ENCODE results near the gene SLN.

Gene SLN

DNA sequence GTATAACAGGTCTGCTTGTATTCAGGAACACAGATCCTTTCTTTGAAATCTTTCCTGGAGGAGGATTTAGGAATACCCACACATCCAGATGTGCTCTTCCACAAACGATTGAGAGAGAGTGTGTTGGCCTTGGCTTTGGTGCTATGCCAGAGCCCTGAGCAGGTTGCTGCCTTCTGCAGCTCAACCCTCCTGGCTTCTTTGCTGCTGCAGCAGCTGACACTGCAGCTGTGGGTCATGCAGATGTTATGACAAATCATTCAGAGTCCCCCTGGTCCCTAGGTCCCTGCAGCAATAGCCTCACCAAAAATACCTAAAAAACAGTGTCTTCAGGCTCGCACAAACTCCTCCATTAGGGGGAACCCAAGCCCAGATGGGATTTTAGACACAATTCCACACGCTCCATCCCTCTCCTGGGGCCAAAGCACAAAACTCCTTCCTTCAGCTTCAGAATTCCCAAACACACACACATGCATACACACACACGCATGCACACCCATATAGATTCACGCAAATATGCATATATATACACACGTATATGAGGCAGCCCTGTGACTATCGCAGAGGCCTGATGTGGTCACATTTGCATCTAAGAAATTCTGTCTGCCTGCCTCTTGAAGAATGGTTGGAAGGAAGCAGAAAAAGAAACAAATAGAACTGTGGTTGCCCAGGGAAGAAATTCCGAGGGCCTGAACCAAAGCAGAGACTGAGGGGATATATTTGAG, 35.4 kb downstream of the SLN start:
- no peak for DNase-seq
- H3K4me3 ChIP-seq (ENCODE audit: insufficient read depth, low read depth, low read length, poor library complexity, severe bottlenecking), result no peak overlapping the region

DNA sequence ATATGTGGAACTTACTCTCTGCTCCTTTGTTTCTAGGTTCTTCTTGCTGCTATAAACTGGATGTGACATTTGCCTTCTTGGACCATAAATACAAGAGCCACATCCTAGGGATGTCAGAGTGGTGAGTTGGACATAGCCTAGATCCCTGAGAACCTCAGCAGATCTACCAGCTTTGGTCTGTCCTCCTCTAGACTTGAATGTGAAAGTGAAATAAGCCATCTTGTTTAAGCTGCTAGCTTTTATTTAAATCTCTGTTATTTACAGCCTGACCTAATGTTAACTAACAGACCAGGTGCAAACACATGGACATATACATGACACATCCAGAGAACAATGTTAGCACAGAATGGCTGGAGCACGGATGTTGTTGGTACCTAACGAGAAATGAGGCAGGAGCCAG, 36.0 kb downstream of the SLN start:
- Histone ChIP-seq H3K36me3 (ENCODE audit: control insufficient read depth, insufficient read depth, low read length) (no peaks in the 10 kb centered on the region), H3K27ac (ENCODE audit: insufficient read depth, low read length, poor library complexity, severe bottlenecking) (no peak overlapping the region), H3K4me1 (ENCODE audit: control insufficient read depth, insufficient read depth, low read length, poor library complexity, severe bottlenecking) (no peaks in the 10 kb centered on the region), H3K27me3 (replicated peaks; ENCODE audit: control insufficient read depth, insufficient read depth, low read length, poor library complexity, severe bottlenecking) (no peaks in the 10 kb centered on the region), H3K9me3 (ENCODE audit: control insufficient read depth, low read length) (no peaks in the 10 kb centered on the region), H3K4me3 (ENCODE audit: insufficient read depth, low read depth, low read length, poor library complexity, severe bottlenecking) (no peak overlapping the region)
- no peak for DNase-seq

More for the DNA sequence above, 35.4 kb downstream of the SLN start:
- Histone ChIP-seq H3K27me3 (replicated peaks; ENCODE audit: control insufficient read depth, insufficient read depth, low read length, poor library complexity, severe bottlenecking) (no peaks in the 10 kb centered on the region), H3K4me1 (ENCODE audit: control insufficient read depth, insufficient read depth, low read length, poor library complexity, severe bottlenecking) (no peaks in the 10 kb centered on the region), H3K9me3 (ENCODE audit: control insufficient read depth, low read length) (no peaks in the 10 kb centered on the region), H3K36me3 (ENCODE audit: control insufficient read depth, insufficient read depth, low read length) (no peaks in the 10 kb centered on the region), H3K27ac (ENCODE audit: insufficient read depth, low read length, poor library complexity, severe bottlenecking) (no peak overlapping the region)

DNA sequence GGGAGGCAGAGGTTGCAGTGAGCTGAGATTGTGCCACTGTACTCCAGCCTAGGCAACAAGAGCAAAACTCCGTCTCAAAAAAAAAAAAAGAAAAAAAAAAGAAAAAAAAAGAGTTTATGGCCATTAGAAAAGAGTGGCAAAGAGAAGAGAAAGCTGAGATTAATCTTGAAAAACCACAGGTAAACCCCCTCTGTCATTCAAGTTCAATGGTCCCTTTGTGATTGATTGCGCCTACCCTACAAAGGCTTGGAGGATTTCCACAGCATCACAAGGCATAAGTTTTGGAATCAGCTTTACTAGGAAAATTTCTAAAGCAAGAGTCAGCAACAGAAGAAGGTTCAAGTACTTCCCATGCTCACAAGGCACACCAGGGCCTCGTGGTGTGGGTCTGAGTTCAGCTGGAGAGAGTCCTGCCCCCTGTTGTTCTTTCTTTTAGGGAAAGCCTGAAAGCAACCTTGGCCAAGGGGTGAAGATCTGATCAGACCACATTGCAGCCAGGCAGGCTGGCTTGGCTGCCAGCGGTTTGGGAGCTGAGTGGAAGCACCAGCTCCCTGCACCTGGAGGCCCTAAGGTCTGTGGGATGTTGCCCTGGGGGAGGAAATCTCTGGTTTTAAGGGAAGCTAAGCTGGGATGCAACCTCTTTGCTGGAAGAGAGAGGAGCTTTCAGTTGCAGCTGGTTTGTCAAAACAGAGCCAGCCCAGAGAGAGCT, 41.8 kb downstream of the SLN start:
- Histone ChIP-seq H3K4me3 (ENCODE audit: insufficient read depth, low read depth, low read length, poor library complexity, severe bottlenecking) (no peak overlapping the region), H3K27me3 (replicated peaks; ENCODE audit: control insufficient read depth, insufficient read depth, low read length, poor library complexity, severe bottlenecking) (no peaks in the 10 kb centered on the region), H3K4me1 (ENCODE audit: control insufficient read depth, insufficient read depth, low read length, poor library complexity, severe bottlenecking) (no peaks in the 10 kb centered on the region), H3K36me3 (ENCODE audit: control insufficient read depth, insufficient read depth, low read length) (no peaks in the 10 kb centered on the region), H3K9me3 (ENCODE audit: control insufficient read depth, low read length) (no peaks in the 10 kb centered on the region), H3K27ac (ENCODE audit: insufficient read depth, low read length, poor library complexity, severe bottlenecking) (no peak overlapping the region)
- no peak for DNase-seq

DNA sequence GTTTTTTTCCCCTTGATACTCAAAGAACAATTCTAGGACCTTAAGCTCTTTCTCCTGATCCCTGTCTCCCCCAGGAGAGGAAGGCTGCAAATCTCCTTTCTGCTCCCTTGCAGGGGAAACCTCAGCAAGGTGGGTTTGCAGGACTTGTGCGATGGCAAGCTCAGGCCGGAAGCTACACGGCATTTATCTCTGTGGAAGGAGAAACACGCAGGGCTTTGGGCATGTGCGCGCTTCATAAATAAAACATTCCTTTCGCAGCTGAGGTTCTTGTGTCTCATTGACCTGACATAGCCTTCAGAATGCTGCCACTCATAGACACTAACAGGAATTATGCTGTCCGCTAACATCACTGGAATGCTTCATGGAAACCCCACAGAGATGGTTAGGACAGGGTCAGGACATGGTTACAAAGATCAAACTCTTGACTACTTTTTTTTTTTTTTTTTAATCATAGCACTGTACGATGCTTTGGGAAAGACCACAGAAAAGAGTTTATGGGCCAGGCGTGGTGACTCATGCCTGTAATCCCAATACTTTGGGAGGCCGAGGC, 42.6 kb downstream of the SLN start:
- Histone ChIP-seq H3K27me3 (replicated peaks; ENCODE audit: control insufficient read depth, insufficient read depth, low read length, poor library complexity, severe bottlenecking) (peaks cover 4% of the 10 kb centered on the region), H3K4me3 (ENCODE audit: insufficient read depth, low read depth, low read length, poor library complexity, severe bottlenecking) (no peak overlapping the region), H3K36me3 (ENCODE audit: control insufficient read depth, insufficient read depth, low read length) (no peaks in the 10 kb centered on the region), H3K9me3 (ENCODE audit: control insufficient read depth, low read length) (no peaks in the 10 kb centered on the region), H3K27ac (ENCODE audit: insufficient read depth, low read length, poor library complexity, severe bottlenecking) (no peak overlapping the region), H3K4me1 (ENCODE audit: control insufficient read depth, insufficient read depth, low read length, poor library complexity, severe bottlenecking) (no peaks in the 10 kb centered on the region)
- DNase-seq, result no peak

DNA sequence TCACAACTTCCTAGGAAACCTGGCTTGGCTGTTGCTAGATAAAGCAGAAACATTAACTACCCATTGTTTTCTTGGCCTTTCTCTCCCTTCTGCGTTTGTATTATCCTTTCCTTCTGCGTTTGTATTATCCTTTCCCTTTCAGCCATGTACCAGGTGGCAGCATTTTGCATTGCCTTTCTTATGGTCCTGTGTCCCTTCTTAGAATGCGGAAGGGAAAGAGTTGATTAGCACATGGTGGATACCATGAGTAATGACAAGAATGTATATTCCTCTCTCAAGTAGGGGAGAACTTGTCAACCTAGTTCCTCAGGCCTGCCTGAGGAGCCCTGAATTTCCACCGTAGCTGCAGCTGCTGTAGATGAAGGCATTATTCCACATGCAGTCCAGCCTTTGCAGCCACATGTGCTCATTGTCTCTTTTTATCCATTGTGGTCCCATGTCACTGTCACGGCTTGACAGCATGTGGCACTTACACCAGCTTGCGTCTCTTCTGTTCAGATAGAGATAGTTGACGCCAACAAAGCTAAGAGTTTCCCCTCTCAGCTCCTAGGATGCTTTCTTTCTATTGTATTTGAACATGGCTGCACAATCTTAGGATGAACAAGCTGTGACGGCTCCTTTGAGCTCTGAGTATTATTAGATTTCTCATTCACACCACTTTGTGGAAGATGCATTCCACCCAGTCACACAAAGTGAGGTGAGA, 44.8 kb downstream of the SLN start:
- H3K9me3 ChIP-seq (ENCODE audit: control insufficient read depth, low read length), result no peaks in the 10 kb centered on the region
- no peak overlapping the region for H3K4me3 ChIP-seq (ENCODE audit: insufficient read depth, low read depth, low read length, poor library complexity, severe bottlenecking)
- H3K27ac ChIP-seq (ENCODE audit: insufficient read depth, low read length, poor library complexity, severe bottlenecking), result no peak overlapping the region
- no peaks in the 10 kb centered on the region for H3K36me3 ChIP-seq (ENCODE audit: control insufficient read depth, insufficient read depth, low read length)
- no peaks in the 10 kb centered on the region for H3K4me1 ChIP-seq (ENCODE audit: control insufficient read depth, insufficient read depth, low read length, poor library complexity, severe bottlenecking)
- peaks cover 4% of the 10 kb centered on the region for H3K27me3 ChIP-seq (replicated peaks; ENCODE audit: control insufficient read depth, insufficient read depth, low read length, poor library complexity, severe bottlenecking)
- DNase-seq, result no peak

DNA sequence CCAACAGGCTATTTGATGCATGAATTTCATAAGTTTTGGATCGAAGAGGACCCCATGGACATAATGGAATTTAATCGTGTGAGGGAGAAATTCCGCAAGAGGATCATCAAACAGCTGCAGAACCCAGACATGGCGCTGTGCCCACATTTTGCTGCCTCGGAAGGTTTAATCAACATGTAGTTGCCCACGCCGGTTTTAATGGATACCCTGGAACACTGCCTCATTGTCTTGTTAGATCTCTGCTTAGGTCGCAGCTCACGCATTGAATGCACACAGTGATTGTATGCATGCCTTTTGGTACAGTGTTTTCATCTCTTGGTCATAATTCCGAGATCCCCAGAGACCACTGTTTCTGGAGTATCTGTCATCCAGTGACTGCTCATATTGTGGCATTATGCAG, 46.8 kb downstream of the SLN start:
- no peaks in the 10 kb centered on the region for H3K9me3 ChIP-seq (ENCODE audit: control insufficient read depth, low read length)
- H3K27ac ChIP-seq (ENCODE audit: insufficient read depth, low read length, poor library complexity, severe bottlenecking), result no peak overlapping the region
- DNase-seq, result no peak
- no peaks in the 10 kb centered on the region for H3K4me1 ChIP-seq (ENCODE audit: control insufficient read depth, insufficient read depth, low read length, poor library complexity, severe bottlenecking)
- no peaks in the 10 kb centered on the region for H3K36me3 ChIP-seq (ENCODE audit: control insufficient read depth, insufficient read depth, low read length)
- no peak overlapping the region for H3K4me3 ChIP-seq (ENCODE audit: insufficient read depth, low read depth, low read length, poor library complexity, severe bottlenecking)
- H3K27me3 ChIP-seq (replicated peaks; ENCODE audit: control insufficient read depth, insufficient read depth, low read length, poor library complexity, severe bottlenecking), result peaks cover 4% of the 10 kb centered on the region

DNA sequence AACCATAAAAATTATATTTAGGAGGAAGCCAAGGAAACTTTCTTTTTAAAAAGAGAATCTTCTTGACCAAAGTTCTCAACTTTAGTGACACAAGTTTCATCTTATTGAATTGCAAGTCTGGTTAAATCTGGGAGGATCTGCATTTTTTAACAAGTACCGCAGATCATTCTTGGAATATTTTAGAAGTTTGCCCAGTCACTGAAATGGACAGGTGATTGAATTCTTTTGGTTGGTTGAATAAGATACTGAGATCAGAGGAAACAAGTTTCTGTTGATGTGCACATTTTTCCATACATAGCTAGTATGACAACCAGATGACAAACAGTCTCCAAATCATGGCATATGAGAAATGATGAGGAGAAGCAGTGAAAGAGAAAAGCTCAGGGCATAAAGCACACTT, 50.2 kb downstream of the SLN start:
- H3K9me3 ChIP-seq (ENCODE audit: control insufficient read depth, low read length), result no peaks in the 10 kb centered on the region
- H3K4me1 ChIP-seq (ENCODE audit: control insufficient read depth, insufficient read depth, low read length, poor library complexity, severe bottlenecking), result no peaks in the 10 kb centered on the region
- no peak overlapping the region for H3K27ac ChIP-seq (ENCODE audit: insufficient read depth, low read length, poor library complexity, severe bottlenecking)
- H3K27me3 ChIP-seq (replicated peaks; ENCODE audit: control insufficient read depth, insufficient read depth, low read length, poor library complexity, severe bottlenecking), result peaks cover 4% of the 10 kb centered on the region
- no peak for DNase-seq
- H3K36me3 ChIP-seq (ENCODE audit: control insufficient read depth, insufficient read depth, low read length), result no peaks in the 10 kb centered on the region
- H3K4me3 ChIP-seq (ENCODE audit: insufficient read depth, low read depth, low read length, poor library complexity, severe bottlenecking), result no peak overlapping the region

DNA sequence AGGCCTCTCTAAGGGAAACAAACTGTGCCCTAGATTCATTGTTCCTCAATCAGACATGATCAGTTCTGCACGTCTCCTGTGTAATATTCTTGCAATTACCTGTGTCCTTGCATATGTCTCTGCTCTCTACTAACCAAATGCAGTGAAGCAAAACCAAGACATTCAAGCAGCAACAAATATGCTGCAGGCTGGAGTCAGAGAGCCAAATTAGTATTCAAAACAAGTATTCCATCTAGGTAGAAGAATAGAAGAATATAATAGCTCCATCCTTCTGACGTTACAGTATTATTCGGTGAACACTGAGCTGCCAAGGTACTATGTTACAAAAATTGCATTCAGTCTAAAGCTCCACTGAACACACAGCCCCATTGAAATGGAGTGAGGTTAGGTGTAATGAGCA, 51.8 kb downstream of the SLN start:
- H3K27me3 ChIP-seq (replicated peaks; ENCODE audit: control insufficient read depth, insufficient read depth, low read length, poor library complexity, severe bottlenecking), result peaks cover 4% of the 10 kb centered on the region
- H3K4me1 ChIP-seq (ENCODE audit: control insufficient read depth, insufficient read depth, low read length, poor library complexity, severe bottlenecking), result no peaks in the 10 kb centered on the region
- H3K27ac ChIP-seq (ENCODE audit: insufficient read depth, low read length, poor library complexity, severe bottlenecking), result no peak overlapping the region
- H3K4me3 ChIP-seq (ENCODE audit: insufficient read depth, low read depth, low read length, poor library complexity, severe bottlenecking), result no peak overlapping the region
- no peaks in the 10 kb centered on the region for H3K9me3 ChIP-seq (ENCODE audit: control insufficient read depth, low read length)
- no peaks in the 10 kb centered on the region for H3K36me3 ChIP-seq (ENCODE audit: control insufficient read depth, insufficient read depth, low read length)
- no peak for DNase-seq

DNA sequence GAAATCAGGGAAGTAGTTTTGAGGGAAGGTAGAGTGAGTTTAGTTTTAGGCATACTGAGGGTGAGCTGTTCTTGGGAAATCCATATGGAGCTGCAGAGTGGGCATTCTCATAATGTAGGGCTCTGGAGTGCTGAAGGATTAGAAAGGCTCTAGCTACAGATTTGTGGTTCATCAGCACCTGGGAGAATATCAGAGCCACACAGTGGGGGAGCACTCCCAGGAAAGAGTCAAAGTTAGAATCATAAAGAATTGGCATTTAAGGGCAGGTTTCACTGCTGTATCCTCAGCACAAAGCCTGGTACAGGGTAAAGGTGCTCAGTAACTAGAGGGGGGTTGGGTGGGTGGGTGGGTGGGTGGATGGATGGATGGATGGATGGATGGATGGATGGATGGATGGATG, 52.5 kb downstream of the SLN start:
- Histone ChIP-seq H3K27ac (ENCODE audit: insufficient read depth, low read length, poor library complexity, severe bottlenecking) (no peak overlapping the region), H3K9me3 (ENCODE audit: control insufficient read depth, low read length) (no peaks in the 10 kb centered on the region), H3K36me3 (ENCODE audit: control insufficient read depth, insufficient read depth, low read length) (no peaks in the 10 kb centered on the region), H3K27me3 (replicated peaks; ENCODE audit: control insufficient read depth, insufficient read depth, low read length, poor library complexity, severe bottlenecking) (no peaks in the 10 kb centered on the region), H3K4me3 (ENCODE audit: insufficient read depth, low read depth, low read length, poor library complexity, severe bottlenecking) (no peak overlapping the region), H3K4me1 (ENCODE audit: control insufficient read depth, insufficient read depth, low read length, poor library complexity, severe bottlenecking) (no peaks in the 10 kb centered on the region)
- DNase-seq, result no peak
